Measurements from ENCODE around the gene IL12RB1. TPM values are rescaled to one million over a fixed set of nuclear protein-coding genes. Genes with fewer than 3 reads are reported as not detected.

IL12RB1 gene
- total and polyA plus RNA-seq, 2 of the 13 experiments (the other 11 are each of a cell fraction or from before 2014, with no cell fraction given), result 0.03 to 0.04 TPM

DNA sequence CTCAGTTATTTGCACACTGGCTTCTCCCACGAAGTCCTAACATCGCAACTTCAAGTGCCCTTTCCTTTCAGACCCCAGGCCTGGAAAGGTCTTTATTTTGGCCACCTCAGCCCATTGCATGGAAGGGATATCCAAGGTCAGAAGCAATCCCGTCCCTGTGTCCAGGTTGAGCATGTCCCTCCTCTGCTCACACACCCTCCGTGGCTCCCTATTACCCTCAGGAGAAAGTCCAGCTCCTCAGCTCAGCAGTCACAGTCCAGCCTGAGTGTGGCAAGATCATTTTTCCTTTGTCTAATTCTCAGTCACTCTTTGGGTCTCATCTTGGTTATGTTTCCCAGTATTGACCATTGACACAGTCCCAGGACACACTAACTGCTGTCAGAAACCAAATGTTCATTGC lies 59.6 kb downstream of the IL12RB1 start:
- in situ Hi-C loops (cut with HindIII; ENCODE audit: extremely low pct_ligation_motif_present, low pct_unique_long_range_greater_than_20kb), result no loop called here
- no peaks in the 10 kb centered on the region for H4K20me1 ChIP-seq (ENCODE audit: insufficient read depth, low read length)
- DNase-seq (ENCODE audit: low spot score) (no peak), ATAC-seq (no peak), FAIRE-seq (no peak)
- H3K4me1 ChIP-seq (ENCODE audit: insufficient read depth, low read length), result peaks cover 43% of the 10 kb centered on the region
- no peak overlapping the region for H3K9ac ChIP-seq (ENCODE audit: insufficient read depth, low read depth, low read length)
- TF ChIP-seq ZFP36 (IDR thresholded peaks at IDR 0.05; ENCODE audit: borderline replicate concordance, low read depth, low read length, partially characterized antibody), result peak; percentile 25
- no peak for TF ChIP-seq ZNF431 (CRISPR knock-in tag; IDR thresholded peaks at IDR 0.05; ENCODE audit: borderline replicate concordance, low read depth)
- 0 out of 2 replicates have a peak, but pooled peaks have one; percentile 32 for TF ChIP-seq ZMYM3 (CRISPR knock-in tag; IDR thresholded peaks at IDR 0.05)
- H3K4me2 ChIP-seq (ENCODE audit: low read depth, low read length), result no peak overlapping the region
- intact Hi-C loops (cut with micrococcal nuclease; ENCODE audit: unreplicated experiment), result no loop called here
- WGBS (ENCODE audit: low lambda C conversion rate), result 45% methylated on average over 4 of the region's 4 CpGs
- H2AFZ ChIP-seq (ENCODE audit: low read length), result no peak overlapping the region
- peaks cover 0 to 3% of the 10 kb centered on the region in 2 experiments; a peak in 1 of 5 replicates for H3K27me3 ChIP-seq (ENCODE audit: control insufficient read depth in 1 of 2, insufficient read depth in 2 of 2, low read length in 2 of 2)
- no TSS peak for BruUV-seq (replicated peaks)
- CTCF ChIA-PET (ENCODE audit: low intra/inter-chr PET ratio, low total read pairs), result no interaction called here
- no peak overlapping the region for H3K4me3 ChIP-seq (replicated peaks in 1 of 3; ENCODE audit: insufficient read depth in 1 of 3, low read depth in 2 of 3, low read length in 3 of 3)
- no peaks in the 10 kb centered on the region for H3K79me2 ChIP-seq (ENCODE audit: insufficient read depth, low read length)
- POLR2A ChIA-PET, result no interaction called here
- no peaks in the 10 kb centered on the region for H3K36me3 ChIP-seq (replicated peaks in 1 of 2; ENCODE audit: control insufficient read depth in 1 of 2, insufficient read depth in 2 of 2, low read length in 2 of 2)
- no peak overlapping the region for H3K27ac ChIP-seq (ENCODE audit: extremely low read length, insufficient read depth, low read length)
- H3K9me3 ChIP-seq (ENCODE audit: low read length), result no peaks in the 10 kb centered on the region

DNA sequence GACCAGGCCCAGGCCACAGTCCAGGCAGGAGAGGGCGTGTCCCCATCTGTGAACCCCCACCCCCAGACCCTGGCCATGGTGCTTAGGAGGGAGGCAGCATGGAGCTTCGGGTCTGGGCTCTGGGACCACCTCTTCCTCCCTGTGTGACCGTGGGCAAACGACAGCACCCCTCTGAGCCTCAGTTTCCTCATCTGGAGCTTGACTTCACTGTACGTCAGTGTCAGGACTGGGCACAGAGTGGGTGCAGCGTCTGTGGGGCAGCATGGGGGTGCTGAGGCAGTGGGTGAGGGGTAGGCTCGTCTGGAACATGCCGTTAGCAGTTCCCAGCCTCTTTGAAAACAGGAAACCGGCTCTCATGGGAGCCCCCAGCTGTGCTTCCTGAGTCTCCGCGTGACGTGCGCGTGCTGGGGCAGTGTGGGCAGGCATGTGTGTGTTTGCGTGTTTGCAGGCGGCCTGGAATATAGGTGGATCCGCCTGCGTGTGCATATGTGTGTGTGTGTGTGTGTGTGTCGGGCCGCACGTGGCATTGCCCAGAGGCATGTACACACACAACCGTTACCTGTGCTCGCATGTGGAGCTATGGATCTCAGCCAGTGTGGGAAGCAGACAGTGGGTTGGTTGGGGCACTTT lies 63.0 kb downstream of the IL12RB1 start:
- no peak for DNase-seq (ENCODE audit: low spot score)
- POLR2A ChIA-PET, result interaction anchor here (0.8 to 1.0 kb wide), 2 partner anchors 10 to 15 kb away, joined by 3 to 4 read pairs; partner anchors contain the start of gene ARRDC2
- H3K27ac ChIP-seq (ENCODE audit: extremely low read length, insufficient read depth, low read length), result no peak overlapping the region
- CTCF ChIA-PET (ENCODE audit: low intra/inter-chr PET ratio, low total read pairs), result no interaction called here
- no peak overlapping the region for H2AFZ ChIP-seq (ENCODE audit: low read length)
- no peaks in the 10 kb centered on the region for H3K79me2 ChIP-seq (ENCODE audit: insufficient read depth, low read length)
- H3K4me2 ChIP-seq (ENCODE audit: low read depth, low read length), result peak overlapping the region; percentile 29; the same call in 1 of the 2 replicates
- H3K9me3 ChIP-seq (ENCODE audit: low read length), result no peaks in the 10 kb centered on the region
- intact Hi-C loops (cut with micrococcal nuclease; ENCODE audit: unreplicated experiment) (no loop called here), in situ Hi-C loops (cut with HindIII; ENCODE audit: extremely low pct_ligation_motif_present, low pct_unique_long_range_greater_than_20kb) (no loop called here)
- no peaks in the 10 kb centered on the region for H4K20me1 ChIP-seq (ENCODE audit: insufficient read depth, low read length)
- ATAC-seq, result no peak
- H3K27me3 ChIP-seq (ENCODE audit: control insufficient read depth in 1 of 2, insufficient read depth in 2 of 2, low read length in 2 of 2), result peaks cover 0 to 3% of the 10 kb centered on the region in 2 experiments; a peak in 1 of 5 replicates
- no peaks in the 10 kb centered on the region for H3K36me3 ChIP-seq (replicated peaks in 1 of 2; ENCODE audit: control insufficient read depth in 1 of 2, insufficient read depth in 2 of 2, low read length in 2 of 2)
- peak overlapping the region; percentile 16; the same call in 1 of the 2 replicates for H3K9ac ChIP-seq (ENCODE audit: insufficient read depth, low read depth, low read length)
- H3K4me3 ChIP-seq (replicated peaks in 1 of 3; ENCODE audit: insufficient read depth in 1 of 3, low read depth in 2 of 3, low read length in 3 of 3), result peak overlapping the region in 1 of 3 experiments; percentile 23; a peak in 1 of 6 replicates
- FAIRE-seq, result no peak
- WGBS (ENCODE audit: low lambda C conversion rate), result 79% methylated on average over 15 of the region's 23 CpGs
- BruUV-seq (replicated peaks), result no TSS peak
- peaks cover 54% of the 10 kb centered on the region for H3K4me1 ChIP-seq (ENCODE audit: insufficient read depth, low read length)
- TF ChIP-seq, protein P1, sequence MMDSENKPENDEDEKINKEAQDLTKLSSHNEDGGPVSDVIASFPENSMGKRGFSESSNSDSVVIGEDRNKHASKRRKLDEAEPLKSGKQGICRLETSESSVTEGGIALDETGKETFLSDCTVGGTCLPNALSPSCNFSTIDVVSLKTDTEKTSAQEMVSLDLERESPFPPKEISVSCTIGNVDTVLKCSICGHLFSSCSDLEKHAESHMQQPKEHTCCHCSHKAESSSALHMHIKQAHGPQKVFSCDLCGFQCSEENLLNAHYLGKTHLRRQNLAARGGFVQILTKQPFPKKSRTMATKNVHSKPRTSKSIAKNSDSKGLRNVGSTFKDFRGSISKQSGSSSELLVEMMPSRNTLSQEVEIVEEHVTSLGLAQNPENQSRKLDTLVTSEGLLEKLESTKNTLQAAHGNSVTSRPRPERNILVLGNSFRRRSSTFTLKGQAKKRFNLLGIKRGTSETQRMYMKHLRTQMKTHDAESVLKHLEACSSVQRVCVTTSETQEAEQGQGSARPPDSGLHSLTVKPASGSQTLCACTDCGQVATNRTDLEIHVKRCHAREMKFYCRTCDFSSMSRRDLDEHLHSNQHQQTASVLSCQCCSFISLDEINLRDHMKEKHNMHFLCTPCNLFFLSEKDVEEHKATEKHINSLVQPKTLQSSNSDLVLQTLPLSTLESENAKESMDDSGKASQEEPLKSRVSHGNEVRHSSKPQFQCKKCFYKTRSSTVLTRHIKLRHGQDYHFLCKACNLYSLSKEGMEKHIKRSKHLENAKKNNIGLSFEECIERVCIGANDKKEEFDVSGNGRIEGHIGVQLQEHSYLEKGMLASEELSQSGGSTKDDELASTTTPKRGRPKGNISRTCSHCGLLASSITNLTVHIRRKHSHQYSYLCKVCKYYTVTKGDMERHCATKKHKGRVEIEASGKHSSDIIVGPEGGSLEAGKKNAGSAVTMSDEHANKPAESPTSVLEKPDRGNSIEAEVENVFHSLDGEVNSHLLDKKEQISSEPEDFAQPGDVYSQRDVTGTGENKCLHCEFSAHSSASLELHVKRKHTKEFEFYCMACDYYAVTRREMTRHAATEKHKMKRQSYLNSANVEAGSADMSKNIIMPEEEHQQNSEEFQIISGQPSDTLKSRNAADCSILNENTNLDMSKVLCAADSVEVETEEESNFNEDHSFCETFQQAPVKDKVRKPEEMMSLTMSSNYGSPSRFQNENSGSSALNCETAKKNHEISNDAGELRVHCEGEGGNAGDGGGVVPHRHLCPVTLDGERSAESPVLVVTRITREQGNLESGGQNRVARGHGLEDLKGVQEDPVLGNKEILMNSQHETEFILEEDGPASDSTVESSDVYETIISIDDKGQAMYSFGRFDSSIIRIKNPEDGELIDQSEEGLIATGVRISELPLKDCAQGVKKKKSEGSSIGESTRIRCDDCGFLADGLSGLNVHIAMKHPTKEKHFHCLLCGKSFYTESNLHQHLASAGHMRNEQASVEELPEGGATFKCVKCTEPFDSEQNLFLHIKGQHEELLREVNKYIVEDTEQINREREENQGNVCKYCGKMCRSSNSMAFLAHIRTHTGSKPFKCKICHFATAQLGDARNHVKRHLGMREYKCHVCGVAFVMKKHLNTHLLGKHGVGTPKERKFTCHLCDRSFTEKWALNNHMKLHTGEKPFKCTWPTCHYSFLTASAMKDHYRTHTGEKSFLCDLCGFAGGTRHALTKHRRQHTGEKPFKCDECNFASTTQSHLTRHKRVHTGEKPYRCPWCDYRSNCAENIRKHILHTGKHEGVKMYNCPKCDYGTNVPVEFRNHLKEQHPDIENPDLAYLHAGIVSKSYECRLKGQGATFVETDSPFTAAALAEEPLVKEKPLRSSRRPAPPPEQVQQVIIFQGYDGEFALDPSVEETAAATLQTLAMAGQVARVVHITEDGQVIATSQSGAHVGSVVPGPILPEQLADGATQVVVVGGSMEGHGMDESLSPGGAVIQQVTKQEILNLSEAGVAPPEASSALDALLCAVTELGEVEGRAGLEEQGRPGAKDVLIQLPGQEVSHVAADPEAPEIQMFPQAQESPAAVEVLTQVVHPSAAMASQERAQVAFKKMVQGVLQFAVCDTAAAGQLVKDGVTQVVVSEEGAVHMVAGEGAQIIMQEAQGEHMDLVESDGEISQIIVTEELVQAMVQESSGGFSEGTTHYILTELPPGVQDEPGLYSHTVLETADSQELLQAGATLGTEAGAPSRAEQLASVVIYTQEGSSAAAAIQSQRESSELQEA (CRISPR knock-in tag; IDR thresholded peaks at IDR 0.05; ENCODE audit: not compliant biosample characterization), result no peak
- TF ChIP-seq MEIS2 (CRISPR knock-in tag; IDR thresholded peaks at IDR 0.05), result no peak
- TF ChIP-seq SRSF9 (IDR thresholded peaks at IDR 0.05; ENCODE audit: borderline replicate concordance, insufficient read depth, low read depth, low read length, poor library complexity, severe bottlenecking), result no peak
- TF ChIP-seq ZBTB38 (CRISPR knock-in tag; IDR thresholded peaks at IDR 0.05), result 0 out of 2 replicates have a peak, but pooled peaks have one; percentile 22
- TF ChIP-seq SRSF1 (optimal IDR thresholded peaks at IDR 0.05; ENCODE audit: low read depth, low read length), result no peak
- no peak for TF ChIP-seq FOXO1 (CRISPR knock-in tag; IDR thresholded peaks at IDR 0.05)
